ENCODE data around the gene MATCAP1. TPM values are rescaled to one million over a fixed set of nuclear protein-coding genes. Genes with fewer than 3 reads are reported as not detected.

Gene MATCAP1
- total and polyA plus RNA-seq, 2 of the 13 experiments (the other 11 are each of a cell fraction or from before 2014, with no cell fraction given) = 11.2 to 24.5 TPM

DNA sequence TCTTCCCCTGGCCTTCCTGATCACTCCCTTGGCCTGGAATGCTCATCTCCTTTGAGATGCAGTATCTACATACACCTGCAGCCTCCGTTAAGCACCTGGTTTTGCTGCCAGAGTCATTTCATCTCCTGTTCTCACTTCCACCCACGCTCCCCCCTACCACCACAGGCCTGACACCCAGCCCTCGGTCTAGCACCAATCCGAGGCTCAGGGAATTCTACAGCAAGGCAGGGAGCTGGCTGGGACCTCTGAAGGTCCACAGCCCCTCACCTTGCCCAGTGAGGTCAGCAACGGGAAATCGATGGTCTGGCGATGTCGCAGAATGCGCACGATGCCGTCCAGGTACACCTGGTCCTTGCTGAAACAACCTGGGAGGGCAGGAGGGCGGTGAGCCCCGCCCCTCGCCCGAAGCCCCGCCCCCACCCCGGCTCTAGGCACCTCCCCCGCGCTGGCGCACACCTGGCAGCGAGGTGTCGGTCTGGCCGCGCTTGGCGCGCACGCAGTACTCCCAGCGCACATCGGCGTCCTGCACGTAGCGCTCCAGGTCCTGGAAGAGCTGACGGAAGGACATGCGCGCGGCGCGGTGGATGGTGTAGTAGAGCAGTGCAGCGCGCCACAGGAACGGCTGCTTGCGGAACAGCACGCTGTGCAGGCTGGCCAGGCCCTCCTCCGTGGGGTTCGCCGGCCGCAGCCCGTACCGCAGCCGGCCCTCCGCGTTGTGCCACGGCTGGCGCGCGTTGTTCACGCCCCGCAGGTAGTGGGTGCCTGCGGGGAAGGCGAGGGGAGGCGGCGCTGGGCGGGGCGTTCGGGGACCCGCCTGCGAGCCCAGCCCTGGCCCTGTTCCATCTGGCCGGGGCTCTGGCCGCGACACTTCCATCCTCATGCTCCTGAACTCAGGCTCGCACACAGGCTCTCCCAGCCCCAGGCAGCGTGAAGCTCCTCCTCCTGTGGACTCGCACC lies 5.7 kb downstream of the MATCAP1 start (continued):
- TF ChIP-seq IKZF1 (IDR thresholded peaks at IDR 0.05) = no peak
- TF ChIP-seq, protein P1, sequence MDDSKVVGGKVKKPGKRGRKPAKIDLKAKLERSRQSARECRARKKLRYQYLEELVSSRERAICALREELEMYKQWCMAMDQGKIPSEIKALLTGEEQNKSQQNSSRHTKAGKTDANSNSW (CRISPR knock-in tag; IDR thresholded peaks at IDR 0.05; ENCODE audit: borderline replicate concordance) = no peak
- TF ChIP-seq SPEN (CRISPR knock-in tag; IDR thresholded peaks at IDR 0.05; ENCODE audit: low read depth) = peak; percentile 83; the same call in 1 of the 2 replicates
- TF ChIP-seq SMC3 (IDR thresholded peaks at IDR 0.05; ENCODE audit: low read length) = no peak
- TF ChIP-seq AKAP8 (CRISPR knock-in tag; IDR thresholded peaks at IDR 0.05) = peak; percentile 98
- no peak for TF ChIP-seq ZNF670 (CRISPR knock-in tag; IDR thresholded peaks at IDR 0.05; ENCODE audit: borderline replicate concordance)
- TF ChIP-seq, protein P2, sequence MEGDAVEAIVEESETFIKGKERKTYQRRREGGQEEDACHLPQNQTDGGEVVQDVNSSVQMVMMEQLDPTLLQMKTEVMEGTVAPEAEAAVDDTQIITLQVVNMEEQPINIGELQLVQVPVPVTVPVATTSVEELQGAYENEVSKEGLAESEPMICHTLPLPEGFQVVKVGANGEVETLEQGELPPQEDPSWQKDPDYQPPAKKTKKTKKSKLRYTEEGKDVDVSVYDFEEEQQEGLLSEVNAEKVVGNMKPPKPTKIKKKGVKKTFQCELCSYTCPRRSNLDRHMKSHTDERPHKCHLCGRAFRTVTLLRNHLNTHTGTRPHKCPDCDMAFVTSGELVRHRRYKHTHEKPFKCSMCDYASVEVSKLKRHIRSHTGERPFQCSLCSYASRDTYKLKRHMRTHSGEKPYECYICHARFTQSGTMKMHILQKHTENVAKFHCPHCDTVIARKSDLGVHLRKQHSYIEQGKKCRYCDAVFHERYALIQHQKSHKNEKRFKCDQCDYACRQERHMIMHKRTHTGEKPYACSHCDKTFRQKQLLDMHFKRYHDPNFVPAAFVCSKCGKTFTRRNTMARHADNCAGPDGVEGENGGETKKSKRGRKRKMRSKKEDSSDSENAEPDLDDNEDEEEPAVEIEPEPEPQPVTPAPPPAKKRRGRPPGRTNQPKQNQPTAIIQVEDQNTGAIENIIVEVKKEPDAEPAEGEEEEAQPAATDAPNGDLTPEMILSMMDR (CRISPR knock-in tag; IDR thresholded peaks at IDR 0.05) = peak; percentile 36
- TF ChIP-seq, protein P3, sequence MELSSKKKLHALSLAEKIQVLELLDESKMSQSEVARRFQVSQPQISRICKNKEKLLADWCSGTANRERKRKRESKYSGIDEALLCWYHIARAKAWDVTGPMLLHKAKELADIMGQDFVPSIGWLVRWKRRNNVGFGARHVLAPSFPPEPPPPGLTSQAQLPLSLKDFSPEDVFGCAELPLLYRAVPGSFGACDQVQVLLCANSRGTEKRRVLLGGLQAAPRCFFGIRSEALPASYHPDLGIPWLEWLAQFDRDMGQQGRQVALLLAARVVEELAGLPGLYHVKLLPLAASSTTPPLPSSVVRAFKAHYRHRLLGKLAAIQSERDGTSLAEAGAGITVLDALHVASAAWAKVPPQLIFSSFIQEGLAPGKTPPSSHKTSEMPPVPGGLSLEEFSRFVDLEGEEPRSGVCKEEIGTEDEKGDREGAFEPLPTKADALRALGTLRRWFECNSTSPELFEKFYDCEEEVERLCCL (CRISPR knock-in tag; IDR thresholded peaks at IDR 0.05; ENCODE audit: borderline replicate concordance) = no peak
- TF ChIP-seq ZNF792 (CRISPR knock-in tag; IDR thresholded peaks at IDR 0.05) = no peak
- TF ChIP-seq ZFP37 (CRISPR knock-in tag; IDR thresholded peaks at IDR 0.05; ENCODE audit: borderline replicate concordance) = no peak
- TF ChIP-seq KAT2B (IDR thresholded peaks at IDR 0.05; ENCODE audit: borderline replicate concordance, low read depth, low read length) = no peak
- 0 out of 2 replicates have a peak, but pooled peaks have one; percentile 71 for TF ChIP-seq ZNF761 (CRISPR knock-in tag; conservative IDR thresholded peaks at IDR 0.05)
- TF ChIP-seq NPAS2 (CRISPR knock-in tag; IDR thresholded peaks at IDR 0.05; ENCODE audit: borderline replicate concordance) = no peak
- TF ChIP-seq, protein P4, sequence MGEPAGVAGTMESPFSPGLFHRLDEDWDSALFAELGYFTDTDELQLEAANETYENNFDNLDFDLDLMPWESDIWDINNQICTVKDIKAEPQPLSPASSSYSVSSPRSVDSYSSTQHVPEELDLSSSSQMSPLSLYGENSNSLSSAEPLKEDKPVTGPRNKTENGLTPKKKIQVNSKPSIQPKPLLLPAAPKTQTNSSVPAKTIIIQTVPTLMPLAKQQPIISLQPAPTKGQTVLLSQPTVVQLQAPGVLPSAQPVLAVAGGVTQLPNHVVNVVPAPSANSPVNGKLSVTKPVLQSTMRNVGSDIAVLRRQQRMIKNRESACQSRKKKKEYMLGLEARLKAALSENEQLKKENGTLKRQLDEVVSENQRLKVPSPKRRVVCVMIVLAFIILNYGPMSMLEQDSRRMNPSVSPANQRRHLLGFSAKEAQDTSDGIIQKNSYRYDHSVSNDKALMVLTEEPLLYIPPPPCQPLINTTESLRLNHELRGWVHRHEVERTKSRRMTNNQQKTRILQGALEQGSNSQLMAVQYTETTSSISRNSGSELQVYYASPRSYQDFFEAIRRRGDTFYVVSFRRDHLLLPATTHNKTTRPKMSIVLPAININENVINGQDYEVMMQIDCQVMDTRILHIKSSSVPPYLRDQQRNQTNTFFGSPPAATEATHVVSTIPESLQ (CRISPR knock-in tag; conservative IDR thresholded peaks at IDR 0.05) = no peak
- no peak for TF ChIP-seq EHMT2 (IDR thresholded peaks at IDR 0.05; ENCODE audit: borderline replicate concordance, low read depth, low read length)
- TF ChIP-seq, protein P5, sequence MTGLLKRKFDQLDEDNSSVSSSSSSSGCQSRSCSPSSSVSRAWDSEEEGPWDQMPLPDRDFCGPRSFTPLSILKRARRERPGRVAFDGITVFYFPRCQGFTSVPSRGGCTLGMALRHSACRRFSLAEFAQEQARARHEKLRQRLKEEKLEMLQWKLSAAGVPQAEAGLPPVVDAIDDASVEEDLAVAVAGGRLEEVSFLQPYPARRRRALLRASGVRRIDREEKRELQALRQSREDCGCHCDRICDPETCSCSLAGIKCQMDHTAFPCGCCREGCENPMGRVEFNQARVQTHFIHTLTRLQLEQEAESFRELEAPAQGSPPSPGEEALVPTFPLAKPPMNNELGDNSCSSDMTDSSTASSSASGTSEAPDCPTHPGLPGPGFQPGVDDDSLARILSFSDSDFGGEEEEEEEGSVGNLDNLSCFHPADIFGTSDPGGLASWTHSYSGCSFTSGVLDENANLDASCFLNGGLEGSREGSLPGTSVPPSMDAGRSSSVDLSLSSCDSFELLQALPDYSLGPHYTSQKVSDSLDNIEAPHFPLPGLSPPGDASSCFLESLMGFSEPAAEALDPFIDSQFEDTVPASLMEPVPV (CRISPR knock-in tag; IDR thresholded peaks at IDR 0.05) = no peak
- TF ChIP-seq, protein P6, sequence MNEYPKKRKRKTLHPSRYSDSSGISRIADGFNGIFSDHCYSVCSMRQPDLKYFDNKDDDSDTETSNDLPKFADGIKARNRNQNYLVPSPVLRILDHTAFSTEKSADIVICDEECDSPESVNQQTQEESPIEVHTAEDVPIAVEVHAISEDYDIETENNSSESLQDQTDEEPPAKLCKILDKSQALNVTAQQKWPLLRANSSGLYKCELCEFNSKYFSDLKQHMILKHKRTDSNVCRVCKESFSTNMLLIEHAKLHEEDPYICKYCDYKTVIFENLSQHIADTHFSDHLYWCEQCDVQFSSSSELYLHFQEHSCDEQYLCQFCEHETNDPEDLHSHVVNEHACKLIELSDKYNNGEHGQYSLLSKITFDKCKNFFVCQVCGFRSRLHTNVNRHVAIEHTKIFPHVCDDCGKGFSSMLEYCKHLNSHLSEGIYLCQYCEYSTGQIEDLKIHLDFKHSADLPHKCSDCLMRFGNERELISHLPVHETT (CRISPR knock-in tag; conservative IDR thresholded peaks at IDR 0.05) = no peak
- TF ChIP-seq SALL2 (CRISPR knock-in tag; IDR thresholded peaks at IDR 0.05) = 0 out of 2 replicates have a peak, but pooled peaks have one; percentile 48
- TF ChIP-seq EED (CRISPR knock-in tag; IDR thresholded peaks at IDR 0.05) = peak; percentile 67; the same call in 1 of the 2 replicates

All from HepG2 (cell line).